LNCaP clone FGC (cell line): ENCODE data around the gene DDIAS.
"Not testable (repeated sequence)": the region's sequence is repeated elsewhere in the genome, so short reads cannot be mapped to it uniquely, and the experiment has no call there.

ENCODE experiments used
- DNase-seq: peaks from one replicate; pipeline ENCODE4 v3.0.0-alpha.2; 2011; ENCODE audit warnings: low read depth
- H3K4me3 ChIP-seq: 2 replicates; pipeline ENCODE4 v1.5.1; 2011; ENCODE audit warnings: mild to moderate bottlenecking, low read depth, low read length, control low read depth
- TF ChIP-seq, protein P1 (sequence below): IDR thresholded peaks from 2 replicates; pipeline ENCODE4 v1.5.1; 2012; ENCODE audit warnings: mild to moderate bottlenecking; ENCODE audit not compliant: control insufficient read depth, insufficient read depth; ENCODE audit errors: extremely low read depth

Gene DDIAS

DNA sequence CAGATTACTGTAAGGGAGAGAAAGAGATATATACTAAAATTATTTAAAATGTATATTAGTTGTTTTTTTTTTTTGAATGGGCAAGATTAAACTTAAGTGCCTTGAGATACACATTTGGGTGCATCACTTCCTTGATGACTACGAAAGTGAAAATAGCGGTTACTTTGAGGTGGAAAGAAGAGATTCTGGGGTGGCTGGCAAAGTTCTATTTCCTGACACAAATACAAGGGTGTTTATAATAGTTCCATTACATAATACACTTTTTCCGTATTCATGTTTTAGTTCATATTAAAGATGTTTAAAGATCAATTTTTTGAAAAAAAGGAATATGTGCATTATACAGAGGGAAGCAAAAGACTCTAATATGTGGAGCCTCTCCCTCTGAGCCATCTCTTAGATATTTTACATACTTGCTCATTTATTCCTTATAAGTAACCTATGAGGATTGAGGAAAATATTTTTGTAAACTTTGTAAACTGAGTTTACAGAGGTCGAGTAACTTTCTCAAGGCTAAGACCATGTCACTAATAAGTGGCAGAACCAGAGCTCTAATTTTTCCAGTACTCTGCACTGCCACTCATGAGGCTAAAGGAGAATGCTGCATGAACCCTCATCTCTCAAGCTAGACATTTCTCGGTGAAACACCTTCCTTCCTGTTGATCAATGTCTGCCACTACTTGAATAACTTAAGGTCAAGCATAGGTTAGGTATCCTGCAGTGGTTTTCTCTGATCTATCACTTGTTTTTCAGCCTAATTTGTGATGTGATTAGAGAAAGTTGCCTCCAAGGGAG lies 58.6 kb downstream of the DDIAS start:
- H3K4me3 ChIP-seq: no peak overlapping the region
- TF ChIP-seq, protein P1, sequence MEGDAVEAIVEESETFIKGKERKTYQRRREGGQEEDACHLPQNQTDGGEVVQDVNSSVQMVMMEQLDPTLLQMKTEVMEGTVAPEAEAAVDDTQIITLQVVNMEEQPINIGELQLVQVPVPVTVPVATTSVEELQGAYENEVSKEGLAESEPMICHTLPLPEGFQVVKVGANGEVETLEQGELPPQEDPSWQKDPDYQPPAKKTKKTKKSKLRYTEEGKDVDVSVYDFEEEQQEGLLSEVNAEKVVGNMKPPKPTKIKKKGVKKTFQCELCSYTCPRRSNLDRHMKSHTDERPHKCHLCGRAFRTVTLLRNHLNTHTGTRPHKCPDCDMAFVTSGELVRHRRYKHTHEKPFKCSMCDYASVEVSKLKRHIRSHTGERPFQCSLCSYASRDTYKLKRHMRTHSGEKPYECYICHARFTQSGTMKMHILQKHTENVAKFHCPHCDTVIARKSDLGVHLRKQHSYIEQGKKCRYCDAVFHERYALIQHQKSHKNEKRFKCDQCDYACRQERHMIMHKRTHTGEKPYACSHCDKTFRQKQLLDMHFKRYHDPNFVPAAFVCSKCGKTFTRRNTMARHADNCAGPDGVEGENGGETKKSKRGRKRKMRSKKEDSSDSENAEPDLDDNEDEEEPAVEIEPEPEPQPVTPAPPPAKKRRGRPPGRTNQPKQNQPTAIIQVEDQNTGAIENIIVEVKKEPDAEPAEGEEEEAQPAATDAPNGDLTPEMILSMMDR: no peak
- DNase-seq: no peak

DNA sequence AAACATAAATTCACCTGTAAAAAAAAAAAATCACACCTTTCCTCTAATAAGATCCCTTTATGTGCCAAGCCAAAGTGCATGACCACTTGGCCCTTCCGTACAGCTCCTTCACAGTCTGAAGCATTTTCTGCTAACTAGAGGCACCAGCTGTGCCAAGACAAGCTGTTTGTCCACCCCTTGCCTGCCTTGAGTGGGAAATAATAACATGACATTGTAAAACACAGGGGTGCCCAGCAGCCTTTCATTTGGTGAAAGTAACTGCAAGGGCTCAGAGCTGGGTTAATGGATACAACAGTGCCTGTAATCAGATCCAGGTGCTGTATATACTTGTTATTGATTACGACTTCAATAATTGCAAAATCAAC lies 59.2 kb downstream of the DDIAS start:
- TF ChIP-seq, protein P1: no peak
- no peak for DNase-seq
- no peak overlapping the region for H3K4me3 ChIP-seq

- DNase-seq, H3K4me3 ChIP-seq: not testable (repeated sequence)
These were observed 60.5 kb downstream of the DDIAS start for GRCh38 chr11:82962021-82962420.

DNA sequence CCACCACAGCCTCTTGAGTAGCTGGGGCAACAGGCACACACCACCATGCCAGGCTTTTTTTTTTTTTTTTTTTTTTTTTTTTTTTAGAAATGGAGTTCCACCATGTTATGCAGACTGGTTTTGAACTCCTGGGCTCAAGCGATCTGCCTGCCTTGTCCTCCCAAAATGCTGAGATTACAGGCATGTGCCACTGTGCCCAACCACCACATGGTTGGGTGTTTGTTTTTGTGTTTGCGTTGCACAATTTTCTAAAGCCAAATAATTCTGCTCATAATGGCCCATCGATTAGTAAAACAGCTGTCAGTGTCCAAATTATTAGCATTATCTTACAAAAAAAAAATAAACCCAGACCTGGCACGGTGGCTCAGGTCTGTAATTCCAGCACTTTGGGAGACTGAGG lies 65.8 kb downstream of the DDIAS start:
- no peak overlapping the region for H3K4me3 ChIP-seq
- no peak for DNase-seq
- TF ChIP-seq, protein P1: no peak

DNA sequence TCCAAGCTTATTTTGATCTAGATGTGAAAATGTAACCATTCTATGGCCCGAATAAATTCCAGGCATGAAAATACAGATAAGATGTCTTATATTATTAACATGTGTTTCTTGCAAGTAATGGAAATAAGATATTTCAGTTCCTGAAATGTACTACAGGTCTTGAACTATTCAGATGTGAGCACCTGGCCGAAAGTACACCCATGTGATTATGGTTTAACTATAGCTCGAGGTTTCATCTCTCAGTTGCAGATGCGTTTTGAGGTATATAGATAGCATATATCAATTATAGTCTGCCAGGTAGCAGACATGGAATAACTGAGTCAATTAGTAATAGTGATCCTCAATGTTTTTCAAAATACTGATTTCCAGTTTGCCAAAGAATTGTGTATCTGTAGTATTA lies 68.3 kb downstream of the DDIAS start:
- H3K4me3 ChIP-seq: no peak overlapping the region
- no peak for DNase-seq
- TF ChIP-seq, protein P1: no peak

GRCh38 chr11:82970507-82971083 lies 69.1 kb downstream of the DDIAS start:
- not testable (repeated sequence) for DNase-seq

DNA sequence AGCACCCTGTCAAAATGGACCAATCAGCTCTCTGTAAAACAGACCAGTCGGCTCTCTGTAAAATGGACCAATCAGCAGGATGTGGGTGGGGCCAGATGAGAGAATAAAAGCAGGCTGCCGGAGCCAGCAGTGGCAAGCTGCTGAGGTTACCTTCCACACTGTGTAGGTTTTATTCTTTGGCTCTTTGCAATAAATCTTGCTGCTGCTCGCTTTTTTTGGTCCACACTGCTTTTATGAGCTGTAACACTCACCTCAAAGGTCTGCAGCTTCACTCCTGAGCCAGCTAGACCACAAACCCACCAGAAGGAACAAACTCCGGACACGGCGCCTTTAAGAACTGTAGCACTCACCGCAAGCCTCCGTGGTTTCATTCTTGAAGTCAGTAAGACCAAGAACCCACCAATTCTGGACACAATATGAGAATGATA lies 70.0 kb downstream of the DDIAS start:
- H3K4me3 ChIP-seq, DNase-seq: not testable (repeated sequence)

More at GRCh38 chr11:82970507-82971083, 69.1 kb downstream of the DDIAS start:
- H3K4me3 ChIP-seq: not testable (repeated sequence)

DNA sequence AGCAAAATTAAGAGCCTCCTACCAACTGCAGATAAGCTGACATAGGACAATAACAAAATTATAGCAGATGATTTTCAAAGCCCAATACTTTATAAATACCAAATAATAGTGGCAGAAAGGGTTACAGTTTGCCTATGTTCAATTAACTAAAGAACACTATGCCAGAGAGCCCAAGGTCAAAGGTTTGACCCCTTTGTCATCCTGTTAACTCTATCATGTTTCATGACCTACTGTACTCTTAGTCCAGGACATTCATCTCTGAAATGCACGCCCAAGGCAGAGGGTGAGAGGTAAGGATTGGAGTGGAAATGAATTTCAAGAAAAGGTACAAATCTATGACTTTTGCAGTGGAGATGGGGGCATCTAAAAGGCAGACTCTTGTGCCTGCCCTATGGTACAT lies 70.6 kb downstream of the DDIAS start:
- no peak overlapping the region for H3K4me3 ChIP-seq

More for the DNA sequence above, 70.6 kb downstream of the DDIAS start:
- DNase-seq: no peak
- TF ChIP-seq, protein P1: no peak
